Measurements from ENCODE around the gene SORCS2.

SORCS2 gene

DNA sequence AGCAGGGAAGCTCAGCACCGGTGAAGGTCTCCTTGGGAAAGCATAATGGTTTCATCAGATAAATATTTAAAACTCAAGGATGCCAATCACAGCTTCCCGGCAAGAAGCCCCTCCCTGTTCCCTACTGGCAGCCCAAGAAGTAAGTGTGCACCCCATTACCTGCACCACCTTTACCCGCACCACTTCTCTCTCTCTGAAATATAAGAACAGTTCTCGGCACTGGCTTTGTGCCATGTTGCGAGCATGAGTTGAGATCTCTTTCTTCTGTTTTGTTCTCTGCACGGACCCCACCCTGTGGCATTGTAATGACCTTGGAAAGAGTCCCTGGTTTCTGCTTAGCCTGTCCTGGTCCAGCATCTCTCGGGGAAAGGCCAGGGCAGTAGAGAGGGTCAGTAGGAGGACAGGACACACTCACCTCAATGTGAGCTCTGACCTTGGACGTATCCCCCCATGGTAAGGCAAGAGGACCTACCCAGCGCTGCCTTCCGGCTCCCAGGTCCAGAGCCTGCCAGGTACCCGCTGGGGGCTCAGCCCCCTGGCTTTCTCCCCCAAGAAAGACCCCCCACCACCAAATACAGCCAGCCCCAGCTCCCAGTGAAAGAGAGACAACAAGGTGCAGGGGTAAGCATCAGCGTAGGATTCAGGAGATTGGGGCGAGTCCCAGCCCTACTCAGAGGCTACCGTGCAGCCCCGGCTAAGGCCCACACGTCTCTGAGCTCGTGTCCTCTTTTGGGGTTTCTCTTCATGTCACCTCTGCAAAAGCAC lies 161.7 kb downstream of the SORCS2 start:
- no peak for DNase-seq (ENCODE audit: low read depth, low spot score)

- DNase-seq (ENCODE audit: low read depth, low spot score), result no peak
Observed at GRCh38 chr4:7354927-7355326, 162.6 kb downstream of the SORCS2 start.

DNA sequence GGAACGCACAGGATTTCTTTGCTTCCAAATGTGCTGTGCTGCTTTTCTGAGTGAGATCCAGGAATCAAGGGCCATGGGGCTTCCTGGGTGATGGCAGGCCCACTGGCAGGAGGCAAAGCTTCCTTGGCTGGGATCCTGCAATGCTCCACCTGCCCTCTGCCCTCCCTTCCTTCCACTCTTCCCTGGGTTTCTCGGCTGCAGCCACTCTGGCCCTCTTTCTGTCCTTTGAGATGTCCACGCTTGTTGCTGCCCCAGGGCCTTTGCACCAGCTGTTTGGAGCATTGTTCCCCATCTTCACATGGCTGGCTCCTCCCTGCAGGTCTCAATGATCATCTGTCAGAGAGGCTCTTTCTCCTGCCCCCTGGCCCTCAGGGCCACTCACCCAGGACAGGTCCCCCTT lies 163.5 kb downstream of the SORCS2 start:
- no peak for DNase-seq (ENCODE audit: low read depth, low spot score)

- DNase-seq (ENCODE audit: low read depth, low spot score), result no peak
Observed at GRCh38 chr4:7356667-7357310, 164.5 kb downstream of the SORCS2 start.

DNA sequence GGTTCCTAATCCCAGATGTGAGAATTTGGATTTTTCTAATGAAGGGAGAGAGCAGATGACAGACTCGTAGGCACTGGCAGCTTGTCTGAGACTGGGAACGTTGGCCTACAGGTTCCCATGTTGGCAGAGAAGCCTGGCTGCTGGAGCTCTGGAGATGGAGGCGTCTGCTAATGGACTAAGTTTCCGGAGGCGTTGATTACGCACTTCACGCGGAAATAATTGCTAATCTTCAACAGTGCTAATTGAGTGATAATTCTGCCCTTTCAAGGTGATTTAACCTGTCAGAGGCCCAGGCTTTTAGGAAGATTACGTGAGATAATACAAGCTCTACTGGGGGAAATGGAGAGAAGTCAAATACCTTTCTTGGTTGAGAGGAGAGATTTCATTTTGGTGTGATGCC lies 165.0 kb downstream of the SORCS2 start:
- no peak for DNase-seq (ENCODE audit: low read depth, low spot score)

GRCh38 chr4:7358100-7358735 lies 165.9 kb downstream of the SORCS2 start:
- DNase-seq (ENCODE audit: low read depth, low spot score), result peak; percentile 49

DNA sequence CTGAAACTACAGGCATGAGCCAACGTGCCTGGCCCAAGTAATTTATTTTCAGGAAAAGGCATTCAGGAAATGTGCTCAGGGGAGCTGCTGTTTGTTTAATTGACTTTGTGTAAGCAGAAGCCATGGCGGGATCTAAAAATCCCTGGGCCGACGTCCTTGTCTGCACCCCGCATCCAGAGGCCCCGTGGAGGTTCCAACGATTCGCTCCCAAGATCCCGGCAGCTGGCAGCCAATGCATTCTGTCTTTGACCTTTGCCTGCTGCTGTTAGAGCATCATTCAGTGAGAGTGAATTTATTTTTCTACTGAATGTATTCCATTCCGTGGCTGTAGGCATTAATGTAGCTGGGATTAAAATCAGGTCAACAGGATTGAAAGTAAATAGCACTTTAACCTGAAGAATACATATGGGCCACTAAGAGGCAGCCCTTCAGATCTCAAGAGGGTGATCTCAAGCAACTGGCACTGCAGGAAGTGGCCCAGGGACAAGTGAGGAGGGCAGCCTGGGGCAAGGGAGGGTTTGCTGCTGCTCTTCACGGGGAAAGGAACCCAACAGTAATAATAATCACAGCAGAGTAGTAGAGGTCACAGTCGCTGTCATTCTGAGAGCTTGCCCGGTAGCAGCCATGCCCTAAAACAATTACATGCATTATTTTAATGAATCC lies 167.2 kb downstream of the SORCS2 start:
- no peak for DNase-seq (ENCODE audit: low read depth, low spot score)

GRCh38 chr4:7360806-7361205 lies 168.5 kb downstream of the SORCS2 start:
- DNase-seq (ENCODE audit: low read depth, low spot score), result no peak

DNA sequence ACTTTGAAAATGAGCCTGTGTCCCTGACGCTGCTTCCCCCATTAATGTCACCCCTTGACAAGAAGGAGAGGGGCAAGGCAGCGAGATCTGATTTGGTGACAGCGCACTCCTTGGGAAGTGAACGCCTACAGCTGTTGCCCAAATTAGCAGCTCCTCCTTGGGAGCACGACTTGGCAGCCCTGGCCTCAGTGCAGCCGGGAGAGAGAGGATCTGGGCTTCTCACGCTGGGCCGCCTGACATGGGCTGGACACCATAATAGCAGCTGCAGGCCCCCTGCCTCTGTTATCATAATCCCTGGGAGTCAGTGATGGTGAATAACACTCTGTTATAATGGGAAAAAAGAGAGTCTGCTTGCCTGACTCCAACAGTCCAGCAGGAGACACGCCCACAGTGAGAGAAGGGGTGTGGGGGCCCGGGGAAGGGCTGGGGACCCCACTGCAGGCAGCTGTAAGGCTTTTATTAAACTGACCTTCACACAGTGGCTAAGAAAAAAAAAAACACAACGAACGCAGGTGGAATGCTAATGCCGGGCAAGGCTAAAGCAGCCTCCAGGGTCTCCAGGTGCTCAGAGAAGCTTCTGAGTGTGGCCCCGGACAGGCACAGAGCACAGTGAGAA lies 169.1 kb downstream of the SORCS2 start:
- DNase-seq (ENCODE audit: low read depth, low spot score), result peak; percentile 21

DNA sequence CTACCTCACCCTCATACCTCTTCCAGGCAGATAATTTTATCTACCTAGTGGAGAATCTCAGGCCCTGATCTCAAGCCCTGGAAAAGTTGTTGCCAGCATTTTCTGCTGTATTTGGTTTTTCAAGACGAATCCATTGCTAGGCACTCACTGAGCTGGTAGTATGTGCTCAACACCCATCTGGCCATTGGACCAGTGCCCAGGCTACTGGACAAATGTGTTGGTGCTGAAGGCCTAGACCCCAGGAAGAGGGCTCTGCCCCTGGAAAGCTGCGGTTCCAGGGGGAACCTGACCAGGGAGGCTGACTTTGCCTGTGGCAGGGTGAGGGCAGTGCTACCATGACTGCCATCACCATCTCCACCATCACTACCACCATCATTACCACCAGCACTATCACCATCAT lies 170.0 kb downstream of the SORCS2 start:
- DNase-seq (ENCODE audit: low read depth, low spot score), result no peak

- no peak for DNase-seq (ENCODE audit: low read depth, low spot score)
Observed at GRCh38 chr4:7362862-7363430, 170.6 kb downstream of the SORCS2 start.

- DNase-seq (ENCODE audit: low read depth, low spot score), result no peak
Observed at GRCh38 chr4:7364979-7365378, 172.6 kb downstream of the SORCS2 start.

- no peak for DNase-seq (ENCODE audit: low read depth, low spot score)
Observed at GRCh38 chr4:7365462-7366179, 173.3 kb downstream of the SORCS2 start.

DNA sequence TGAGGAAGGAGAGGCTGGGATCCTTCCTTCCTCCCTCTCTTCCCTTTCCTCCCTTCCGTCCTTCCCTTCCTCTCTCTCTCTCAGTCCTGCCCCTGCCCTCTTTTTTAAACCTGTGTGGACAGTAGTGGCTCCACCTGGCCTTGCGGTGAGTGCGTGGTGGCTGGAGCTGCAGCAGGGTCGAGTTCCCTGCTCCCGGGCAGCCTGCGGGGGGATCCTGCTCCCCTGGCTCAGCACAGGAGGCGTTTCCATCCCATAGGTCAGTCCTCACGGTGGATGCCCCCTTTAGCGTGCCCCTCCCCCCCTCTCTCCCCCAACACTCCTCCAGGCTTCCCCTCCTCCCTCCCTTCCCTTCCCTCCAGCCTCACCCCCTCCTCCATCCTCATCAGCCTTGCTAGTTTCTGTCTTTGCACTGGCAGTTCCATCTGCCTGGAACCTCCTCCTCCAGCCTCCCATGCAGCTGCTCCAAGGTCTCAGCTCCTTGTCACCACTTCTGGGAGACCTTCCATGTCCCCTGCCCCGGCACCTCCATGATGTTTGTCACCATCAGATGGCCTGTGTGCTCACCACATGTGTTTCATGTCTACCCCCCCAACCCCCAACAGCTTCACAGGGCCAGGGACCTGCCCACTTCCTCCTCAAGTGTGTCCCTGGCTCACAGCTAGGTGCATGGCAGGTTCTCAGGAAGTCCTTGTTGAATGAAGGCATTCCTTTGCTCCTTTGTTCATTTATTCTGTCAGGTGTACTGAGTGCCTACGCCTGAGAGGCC lies 174.0 kb downstream of the SORCS2 start:
- DNase-seq (ENCODE audit: low read depth, low spot score), result no peak

- no peak for DNase-seq (ENCODE audit: low read depth, low spot score)
Observed at GRCh38 chr4:7366954-7367353, 174.6 kb downstream of the SORCS2 start.

DNA sequence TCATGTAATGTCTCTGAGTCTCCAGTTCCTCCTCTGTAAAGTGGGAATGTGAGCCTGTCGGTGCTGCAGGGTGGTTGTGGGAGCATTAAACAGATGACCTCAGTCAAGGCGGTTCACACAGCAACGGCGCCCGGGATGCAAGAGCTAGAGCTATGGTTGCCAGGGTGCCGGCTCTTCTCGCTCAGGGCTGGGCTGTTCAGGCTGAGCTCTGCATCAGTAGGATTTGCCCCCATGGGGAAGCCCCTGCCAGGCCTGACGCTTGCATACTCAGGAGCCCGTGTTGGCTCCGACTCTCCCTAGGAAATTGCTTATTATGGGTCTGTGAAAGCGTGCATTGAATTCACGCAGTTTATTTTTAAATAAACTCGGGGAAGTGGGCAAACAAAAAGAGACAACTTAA lies 175.1 kb downstream of the SORCS2 start:
- no peak for DNase-seq (ENCODE audit: low read depth, low spot score)

DNA sequence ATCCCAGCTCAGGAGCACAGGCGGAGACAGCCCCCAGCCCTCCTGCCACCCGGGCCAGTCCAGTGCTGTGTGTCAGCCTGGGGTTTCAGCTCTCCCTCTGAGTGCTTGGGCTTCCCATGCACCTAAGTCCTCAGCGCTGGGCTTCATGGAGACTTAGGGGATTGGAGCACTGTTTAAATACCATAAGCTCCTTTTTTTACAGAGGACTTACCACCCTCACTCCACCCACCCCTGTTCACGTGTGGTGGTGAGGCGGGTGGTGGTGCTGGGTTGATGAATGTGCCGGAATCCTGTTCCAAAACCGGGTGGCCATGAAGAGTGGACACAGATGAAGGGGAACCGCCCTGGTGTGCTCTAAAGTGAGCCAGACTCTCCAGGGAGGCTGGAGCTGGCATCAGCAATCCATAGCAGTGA lies 175.5 kb downstream of the SORCS2 start:
- no peak for DNase-seq (ENCODE audit: low read depth, low spot score)

DNA sequence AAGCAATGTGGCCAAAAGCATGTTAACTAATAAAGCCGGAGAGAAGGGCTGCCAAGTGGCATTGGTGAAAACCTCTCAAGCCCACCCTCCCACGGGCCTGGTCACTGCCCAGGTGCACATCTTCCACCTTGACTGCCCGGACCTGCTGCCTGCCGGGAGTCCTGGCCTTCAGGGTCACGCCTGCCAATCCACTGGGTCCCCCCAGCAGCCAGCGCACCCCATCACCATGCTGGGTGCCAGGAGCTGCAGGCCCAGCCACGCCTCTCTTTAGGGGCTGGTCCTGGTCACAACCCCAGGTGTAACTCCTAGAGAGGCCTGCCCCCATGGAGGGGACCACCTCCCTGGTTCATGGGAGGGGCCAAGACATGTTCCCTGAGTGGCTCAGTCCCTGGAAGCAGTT lies 176.0 kb downstream of the SORCS2 start:
- DNase-seq (ENCODE audit: low read depth, low spot score), result no peak

GRCh38 chr4:7369511-7369910 lies 177.2 kb downstream of the SORCS2 start:
- DNase-seq (ENCODE audit: low read depth, low spot score), result no peak

DNA sequence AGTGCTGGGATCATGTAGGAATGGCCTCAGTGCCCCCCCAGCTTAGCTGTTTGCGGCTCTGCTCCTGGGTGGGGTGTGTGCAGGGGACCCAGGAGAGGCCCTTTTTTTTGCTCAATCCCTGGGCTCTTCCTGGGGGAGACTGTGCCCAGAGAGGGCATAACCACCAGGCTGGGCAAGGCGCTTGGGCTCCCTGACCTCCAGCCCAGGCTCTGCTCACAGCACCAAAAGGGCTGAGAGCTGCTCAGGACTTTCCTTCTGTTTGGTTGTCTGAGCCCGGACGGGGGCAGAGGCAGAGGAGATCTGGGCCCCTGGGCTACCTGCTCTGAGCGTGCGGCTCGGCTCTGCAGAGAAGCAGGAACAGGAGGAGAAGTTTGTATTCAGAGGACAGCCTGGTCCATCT lies 177.7 kb downstream of the SORCS2 start:
- no peak for DNase-seq (ENCODE audit: low read depth, low spot score)

All from smooth muscle cell of the brain vasculature (primary cell).